ENCODE data around the gene STUM. TPM values are rescaled to one million over a fixed set of nuclear protein-coding genes. Genes with fewer than 3 reads are reported as not detected.
"Not testable (repeated sequence)": the region's sequence is repeated elsewhere in the genome, so short reads cannot be mapped to it uniquely, and the experiment has no call there.

The STUM gene
- not detected in 2 replicates for polyA plus RNA-seq (2013)

GRCh38 chr1:226548256-226549093 lies at the start of gene STUM:
Gene STUM (plus strand): TSS chr1:226548764. CDS start chr1:226548905, 141 bp downstream.
- Histone ChIP-seq H3K9me3 (ENCODE audit: insufficient read depth, low read depth, low read length) (peaks cover 5% of the 10 kb centered on the region), H3K4me1 (ENCODE audit: control insufficient read depth in 1 of 2, insufficient read depth in 2 of 2, low read length in 2 of 2) (peaks cover 9 to 14% of the 10 kb centered on the region in 2 experiments), H3K4me3 (ENCODE audit: low read depth, low read length) (peak within 1 kb of the TSS; percentile 54), H3K18ac (ENCODE audit: low read length) (no peak within 1 kb of the TSS), H2BK12ac (ENCODE audit: low read length) (no peak within 1 kb of the TSS), H3K79me1 (ENCODE audit: low read length) (no peaks in the 10 kb centered on the region), H3K36me3 (ENCODE audit: control insufficient read depth in 1 of 2, insufficient read depth in 2 of 2, low read length in 2 of 2) (no peaks in the 10 kb centered on the region), H3K9ac (ENCODE audit: low read length) (no peak within 1 kb of the TSS), H3K14ac (ENCODE audit: low read length) (no peak within 1 kb of the TSS), H3K23ac (ENCODE audit: low read length) (no peak within 1 kb of the TSS), H2BK5ac (ENCODE audit: low read depth, low read length, poor library complexity) (no peak within 1 kb of the TSS), H4K12ac (ENCODE audit: low read depth, low read length) (no peak within 1 kb of the TSS), H2AK5ac (ENCODE audit: low read length) (no peak within 1 kb of the TSS), H3K27ac (ENCODE audit: low read depth, low read length) (no peak within 1 kb of the TSS), H2AFZ (ENCODE audit: insufficient read depth, low read length, poor library complexity) (peak within 1 kb of the TSS; percentile 50), H4K8ac (ENCODE audit: low read depth, low read length) (no peak within 1 kb of the TSS), H3K79me2 (ENCODE audit: control insufficient read depth, insufficient read depth, low read length, poor library complexity) (no peaks in the 10 kb centered on the region), H2BK120ac (ENCODE audit: insufficient read depth, low read length, poor library complexity) (no peak within 1 kb of the TSS), H3K4ac (ENCODE audit: low read depth, low read length) (no peak within 1 kb of the TSS), H4K91ac (ENCODE audit: low read depth, low read length) (no peak within 1 kb of the TSS), H3K27me3 (ENCODE audit: insufficient read depth, low read length) (peaks cover 35% of the 10 kb centered on the region), H3K4me2 (ENCODE audit: low read length) (peak within 1 kb of the TSS; percentile 82)
- peak; percentile 33 to 69 for DNase-seq
- WGBS (ENCODE audit: extremely low coverage, insufficient coverage, insufficient read length), result no CpG with 5 or more reads among the region's 82 CpGs

DNA sequence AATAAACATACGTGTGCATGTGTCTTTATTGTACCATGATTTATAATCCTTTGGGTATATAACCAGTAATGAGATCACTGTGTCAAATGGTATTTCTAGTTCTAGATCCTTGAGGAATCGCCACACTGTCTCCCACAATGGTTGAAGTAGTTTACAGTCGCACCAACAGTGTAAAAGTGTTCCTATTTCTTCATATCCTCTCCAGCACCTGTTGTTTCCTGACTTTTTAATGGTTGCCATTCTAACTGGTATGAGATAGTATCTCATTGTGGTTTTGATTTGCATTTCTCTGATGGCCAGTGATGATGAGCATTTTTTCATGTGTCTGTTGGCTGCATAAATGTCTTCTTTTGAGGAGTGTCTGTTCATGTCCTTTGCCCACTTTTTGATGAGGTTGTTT lies 48.9 kb upstream of the STUM start:
- not testable (repeated sequence) for H3K27me3 ChIP-seq (ENCODE audit: insufficient read depth, low read length); H4K8ac ChIP-seq (ENCODE audit: low read depth, low read length); H3K4me2 ChIP-seq (ENCODE audit: low read length); H3K79me1 ChIP-seq (ENCODE audit: low read length); H3K4me1 ChIP-seq (ENCODE audit: control insufficient read depth in 1 of 2, insufficient read depth in 2 of 2, low read length in 2 of 2); H4K12ac ChIP-seq (ENCODE audit: low read depth, low read length); H3K14ac ChIP-seq (ENCODE audit: low read length); H2BK5ac ChIP-seq (ENCODE audit: low read depth, low read length, poor library complexity); DNase-seq; H3K79me2 ChIP-seq (ENCODE audit: control insufficient read depth, insufficient read depth, low read length, poor library complexity); H3K27ac ChIP-seq (ENCODE audit: low read depth, low read length); H3K23ac ChIP-seq (ENCODE audit: low read length); H2AFZ ChIP-seq (ENCODE audit: insufficient read depth, low read length, poor library complexity); H3K36me3 ChIP-seq (ENCODE audit: control insufficient read depth in 1 of 2, insufficient read depth in 2 of 2, low read length in 2 of 2); H3K9ac ChIP-seq (ENCODE audit: low read length); H3K18ac ChIP-seq (ENCODE audit: low read length); H2AK5ac ChIP-seq (ENCODE audit: low read length); H2BK12ac ChIP-seq (ENCODE audit: low read length); H4K91ac ChIP-seq (ENCODE audit: low read depth, low read length); H3K9me3 ChIP-seq (ENCODE audit: insufficient read depth, low read depth, low read length); H3K4me3 ChIP-seq (ENCODE audit: low read depth, low read length); H3K4ac ChIP-seq (ENCODE audit: low read depth, low read length); H2BK120ac ChIP-seq (ENCODE audit: insufficient read depth, low read length, poor library complexity)
- no CpG with 5 or more reads among the region's 3 CpGs for WGBS (ENCODE audit: extremely low coverage, insufficient coverage, insufficient read length)

DNA sequence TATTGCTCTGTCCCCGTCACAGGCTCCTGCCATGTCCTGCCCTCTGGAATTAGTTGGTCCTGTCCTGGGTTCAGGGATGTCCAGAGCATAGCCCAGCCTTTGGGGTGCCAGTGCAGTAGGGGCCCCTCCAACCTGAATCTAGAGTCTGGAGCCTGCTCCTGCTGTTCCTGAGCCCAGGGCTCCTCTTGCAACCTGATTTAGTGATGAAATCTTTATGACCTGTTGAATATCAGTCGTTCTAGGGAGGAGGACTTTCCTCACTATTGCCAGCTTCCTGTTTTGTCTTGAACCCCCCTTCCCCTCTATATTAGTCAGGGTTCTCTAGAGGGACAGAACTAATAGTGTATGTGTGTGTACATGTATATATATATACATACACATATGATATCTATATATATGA lies 42.5 kb upstream of the STUM start:
- no peak overlapping the region for H3K4ac ChIP-seq (ENCODE audit: low read depth, low read length)
- no peak overlapping the region for H4K91ac ChIP-seq (ENCODE audit: low read depth, low read length)
- no peak overlapping the region for H3K23ac ChIP-seq (ENCODE audit: low read length)
- no peaks in the 10 kb centered on the region for H3K79me1 ChIP-seq (ENCODE audit: low read length)
- no peak overlapping the region for H3K4me2 ChIP-seq (ENCODE audit: low read length)
- DNase-seq, result no peak
- H3K27me3 ChIP-seq (ENCODE audit: insufficient read depth, low read length), result no peaks in the 10 kb centered on the region
- no peak overlapping the region for H2AK5ac ChIP-seq (ENCODE audit: low read length)
- no peaks in the 10 kb centered on the region for H3K9me3 ChIP-seq (ENCODE audit: insufficient read depth, low read depth, low read length)
- H2BK120ac ChIP-seq (ENCODE audit: insufficient read depth, low read length, poor library complexity), result no peak overlapping the region
- H2BK5ac ChIP-seq (ENCODE audit: low read depth, low read length, poor library complexity), result no peak overlapping the region
- no peaks in the 10 kb centered on the region for H3K79me2 ChIP-seq (ENCODE audit: control insufficient read depth, insufficient read depth, low read length, poor library complexity)
- H3K18ac ChIP-seq (ENCODE audit: low read length), result no peak overlapping the region
- no peaks in the 10 kb centered on the region for H3K36me3 ChIP-seq (ENCODE audit: control insufficient read depth in 1 of 2, insufficient read depth in 2 of 2, low read length in 2 of 2)
- H3K14ac ChIP-seq (ENCODE audit: low read length), result no peak overlapping the region
- no peak overlapping the region for H2BK12ac ChIP-seq (ENCODE audit: low read length)
- no CpG with 5 or more reads among the region's 2 CpGs for WGBS (ENCODE audit: extremely low coverage, insufficient coverage, insufficient read length)
- H3K27ac ChIP-seq (ENCODE audit: low read depth, low read length), result no peak overlapping the region
- no peak overlapping the region for H2AFZ ChIP-seq (ENCODE audit: insufficient read depth, low read length, poor library complexity)
- H4K12ac ChIP-seq (ENCODE audit: low read depth, low read length), result no peak overlapping the region
- no peak overlapping the region for H3K4me3 ChIP-seq (ENCODE audit: low read depth, low read length)
- peaks cover 0 to 2% of the 10 kb centered on the region in 2 experiments for H3K4me1 ChIP-seq (ENCODE audit: control insufficient read depth in 1 of 2, insufficient read depth in 2 of 2, low read length in 2 of 2)
- H3K9ac ChIP-seq (ENCODE audit: low read length), result no peak overlapping the region
- H4K8ac ChIP-seq (ENCODE audit: low read depth, low read length), result no peak overlapping the region

- H4K91ac ChIP-seq (ENCODE audit: low read depth, low read length), result no peak overlapping the region
- no peak overlapping the region for H3K27ac ChIP-seq (ENCODE audit: low read depth, low read length)
- H3K79me2 ChIP-seq (ENCODE audit: control insufficient read depth, insufficient read depth, low read length, poor library complexity), result no peaks in the 10 kb centered on the region
- no peak overlapping the region for H3K4me2 ChIP-seq (ENCODE audit: low read length)
- no peak overlapping the region for H4K8ac ChIP-seq (ENCODE audit: low read depth, low read length)
- H4K12ac ChIP-seq (ENCODE audit: low read depth, low read length), result no peak overlapping the region
- no peaks in the 10 kb centered on the region for H3K36me3 ChIP-seq (ENCODE audit: control insufficient read depth in 1 of 2, insufficient read depth in 2 of 2, low read length in 2 of 2)
- peaks cover 0 to 2% of the 10 kb centered on the region in 2 experiments for H3K4me1 ChIP-seq (ENCODE audit: control insufficient read depth in 1 of 2, insufficient read depth in 2 of 2, low read length in 2 of 2)
- no peak overlapping the region for H3K14ac ChIP-seq (ENCODE audit: low read length)
- no CpG with 5 or more reads among the region's 5 CpGs for WGBS (ENCODE audit: extremely low coverage, insufficient coverage, insufficient read length)
- H2BK12ac ChIP-seq (ENCODE audit: low read length), result no peak overlapping the region
- H3K4ac ChIP-seq (ENCODE audit: low read depth, low read length), result no peak overlapping the region
- H3K4me3 ChIP-seq (ENCODE audit: low read depth, low read length), result no peak overlapping the region
- no peak overlapping the region for H2AK5ac ChIP-seq (ENCODE audit: low read length)
- H3K79me1 ChIP-seq (ENCODE audit: low read length), result no peaks in the 10 kb centered on the region
- H3K9ac ChIP-seq (ENCODE audit: low read length), result no peak overlapping the region
- no peak overlapping the region for H3K18ac ChIP-seq (ENCODE audit: low read length)
- no peak overlapping the region for H2AFZ ChIP-seq (ENCODE audit: insufficient read depth, low read length, poor library complexity)
- H3K27me3 ChIP-seq (ENCODE audit: insufficient read depth, low read length), result no peaks in the 10 kb centered on the region
- H3K9me3 ChIP-seq (ENCODE audit: insufficient read depth, low read depth, low read length), result no peaks in the 10 kb centered on the region
- no peak overlapping the region for H3K23ac ChIP-seq (ENCODE audit: low read length)
- no peak for DNase-seq
- no peak overlapping the region for H2BK5ac ChIP-seq (ENCODE audit: low read depth, low read length, poor library complexity)
- H2BK120ac ChIP-seq (ENCODE audit: insufficient read depth, low read length, poor library complexity), result no peak overlapping the region
Observed at GRCh38 chr1:226506921-226507320, 41.6 kb upstream of the STUM start.
